Stimulated activated CD4-positive, alpha-beta T cell treated with anti-CD3 and anti-CD28 coated beads, Interleukin-2, amount 100 ng/mL, for 4 hours (primary cell): ENCODE results near the gene ZNF862.
A peak's percentile ranks its signal among the peaks of the same experiment; 100 is the strongest.

Source experiments
- DNase-seq: peaks from one replicate; pipeline ENCODE4 v3.0.0-alpha.2; 2020; ENCODE audit warnings: low read depth

The ZNF862 gene

GRCh38 chr7:149838224-149838991 is at the start of gene ZNF862:
TSS of gene ZNF862 (plus strand) at chr7:149838375. CDS start at chr7:149838612, 237 bp downstream.
- peak; percentile 94 for DNase-seq

GRCh38 chr7:149789101-149789500 is 49.1 kb upstream of the ZNF862 start:
- DNase-seq, result no peak

GRCh38 chr7:149790146-149790548 is 48.0 kb upstream of the ZNF862 start:
- no peak for DNase-seq

- no peak for DNase-seq
These were observed 47.3 kb upstream of the ZNF862 start for GRCh38 chr7:149790754-149791360.

- no peak for DNase-seq
These were observed 46.6 kb upstream of the ZNF862 start for GRCh38 chr7:149791411-149792219.

- DNase-seq, result no peak
These were observed 46.0 kb upstream of the ZNF862 start for GRCh38 chr7:149792220-149792595.

GRCh38 chr7:149793261-149793660 is 44.9 kb upstream of the ZNF862 start:
- no peak for DNase-seq

- no peak for DNase-seq
These were observed 43.5 kb upstream of the ZNF862 start for GRCh38 chr7:149794661-149795060.

GRCh38 chr7:149795126-149795525 is 43.0 kb upstream of the ZNF862 start:
- no peak for DNase-seq

- DNase-seq, result no peak
These were observed 41.8 kb upstream of the ZNF862 start for GRCh38 chr7:149796287-149796860.

- no peak for DNase-seq
These were observed 40.4 kb upstream of the ZNF862 start for GRCh38 chr7:149797771-149798170.

- peak; percentile 41 for DNase-seq
These were observed 38.6 kb upstream of the ZNF862 start for GRCh38 chr7:149799397-149800168.

- no peak for DNase-seq
These were observed 38.0 kb upstream of the ZNF862 start for GRCh38 chr7:149800169-149800555.

- no peak for DNase-seq
These were observed 37.1 kb upstream of the ZNF862 start for GRCh38 chr7:149801002-149801566.

GRCh38 chr7:149801816-149802215 is 36.4 kb upstream of the ZNF862 start:
- no peak for DNase-seq

- DNase-seq, result no peak
These were observed 35.2 kb upstream of the ZNF862 start for GRCh38 chr7:149802966-149803365.

- DNase-seq, result no peak
These were observed 34.6 kb upstream of the ZNF862 start for GRCh38 chr7:149803551-149804074.

- no peak for DNase-seq
These were observed 34.1 kb upstream of the ZNF862 start for GRCh38 chr7:149804106-149804505.

GRCh38 chr7:149806726-149807125 is 31.4 kb upstream of the ZNF862 start:
- DNase-seq, result no peak

GRCh38 chr7:149808311-149808710 is 29.9 kb upstream of the ZNF862 start:
- no peak for DNase-seq

GRCh38 chr7:149809215-149809614 is 29.0 kb upstream of the ZNF862 start:
- DNase-seq, result no peak
